Muscle of arm (tissue), 12 donors: ENCODE results near the gene SMCO2. TPM values are rescaled to one million over a fixed set of nuclear protein-coding genes. Genes with fewer than 3 reads are reported as not detected.
A peak's percentile ranks its signal among the peaks of the same experiment; 100 is the strongest.

Experiments
- DNase-seq: peaks from one replicate; pipeline ENCODE4 v3.0.0-alpha.2; 2013
- polyA plus RNA-seq, 12 donors: library from polyadenylated mRNA; unstranded; fragments of 120-200 nt; gene quantifications; one replicate each; pipeline ENCODE4 v1.2.1, GENCODE V29; 2013; ENCODE audit not compliant: insufficient read length in 12 of 12

SMCO2 gene
- polyA plus RNA-seq, 12 donors: 0.84 TPM; not detected in 11

- no peak for DNase-seq
Observed at GRCh38 chr12:27499377-27499776, 52.8 kb downstream of the SMCO2 start.

DNA sequence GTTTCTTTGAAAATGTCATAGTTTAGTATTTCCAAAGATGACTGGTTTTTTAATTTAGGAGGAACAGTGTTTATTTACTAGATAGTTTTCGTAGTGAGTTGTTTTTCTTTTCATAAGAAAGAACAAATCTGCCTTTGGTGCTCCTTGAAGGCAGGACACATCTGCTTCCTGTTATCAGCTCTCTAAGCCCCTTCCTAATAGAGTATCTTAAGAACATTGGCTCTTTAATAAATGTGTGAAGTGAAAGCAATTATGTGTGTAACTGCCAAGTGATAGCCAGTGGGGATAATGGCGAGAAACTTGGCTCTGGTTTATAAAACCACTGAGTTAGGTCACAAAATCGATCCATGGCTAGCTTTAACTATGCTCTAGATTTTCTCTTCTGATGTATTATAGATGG is 54.0 kb downstream of the SMCO2 start:
- DNase-seq: no peak

GRCh38 chr12:27502021-27502435 is 55.5 kb downstream of the SMCO2 start:
- DNase-seq: no peak

- no peak for DNase-seq
Observed at GRCh38 chr12:27504507-27504906, 58.0 kb downstream of the SMCO2 start.

GRCh38 chr12:27505109-27505508 is 58.6 kb downstream of the SMCO2 start:
- no peak for DNase-seq

- no peak for DNase-seq
Observed at GRCh38 chr12:27505761-27506160, 59.2 kb downstream of the SMCO2 start.

DNA sequence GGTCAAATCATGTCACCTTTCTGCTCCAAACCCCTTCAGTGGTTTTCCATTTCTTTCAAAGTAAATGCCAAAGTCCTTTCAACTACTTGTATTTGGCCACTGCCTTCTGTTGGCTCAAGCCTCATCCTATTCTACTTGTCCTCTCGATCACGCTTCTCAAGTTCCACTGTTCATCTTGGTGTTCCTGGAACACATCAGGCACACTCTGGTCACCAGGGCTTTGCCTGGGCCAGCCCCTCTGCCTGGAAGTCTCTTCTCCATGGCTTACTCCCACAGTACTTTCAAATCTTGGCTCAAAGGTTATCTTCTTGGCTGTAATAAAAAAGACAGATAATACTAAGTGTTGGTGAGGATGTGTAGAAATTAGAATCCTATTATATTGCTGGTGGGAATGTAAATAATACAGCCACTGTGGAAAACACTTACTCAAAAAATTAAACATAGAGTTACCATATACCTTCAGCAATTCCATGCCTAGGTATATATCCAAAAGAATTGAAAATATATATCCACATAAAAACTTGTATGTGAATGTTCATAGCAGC is 60.2 kb downstream of the SMCO2 start:
- no peak for DNase-seq

DNA sequence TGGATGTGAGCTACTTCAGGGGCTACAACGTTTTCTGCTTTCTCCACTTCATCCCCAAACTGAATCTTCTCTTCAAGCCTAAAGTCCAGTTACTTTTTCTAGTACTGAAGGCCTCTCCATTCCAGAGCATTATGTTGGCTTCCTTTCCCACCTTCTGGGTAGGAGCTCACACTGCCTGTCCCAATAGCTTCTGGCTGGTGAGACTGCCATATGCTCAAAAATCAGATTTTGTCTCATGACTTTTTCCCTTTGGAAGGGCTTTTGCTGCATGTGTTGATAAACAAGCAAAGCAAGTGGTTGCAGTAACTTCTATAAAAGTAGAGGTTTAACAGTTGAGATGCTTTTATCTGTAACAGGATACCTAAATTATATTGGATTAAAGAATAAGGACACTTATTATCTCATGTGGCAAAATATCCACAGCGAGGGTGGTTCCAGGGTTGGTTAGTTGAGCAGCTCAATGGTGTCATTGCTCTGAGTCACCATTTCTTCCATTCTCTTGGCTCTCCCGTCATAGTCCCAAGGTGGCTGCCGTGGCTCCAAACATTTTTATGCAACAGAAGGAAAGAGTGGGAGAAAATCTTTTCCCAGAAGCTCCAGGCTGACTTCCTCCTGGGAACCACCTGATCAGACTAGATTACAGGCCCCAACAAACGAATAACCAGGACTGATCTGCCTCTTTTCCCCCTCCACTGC is 62.3 kb downstream of the SMCO2 start:
- no peak for DNase-seq

- peak; percentile 52 for DNase-seq
Observed at GRCh38 chr12:27511031-27511722, 64.6 kb downstream of the SMCO2 start.

DNA sequence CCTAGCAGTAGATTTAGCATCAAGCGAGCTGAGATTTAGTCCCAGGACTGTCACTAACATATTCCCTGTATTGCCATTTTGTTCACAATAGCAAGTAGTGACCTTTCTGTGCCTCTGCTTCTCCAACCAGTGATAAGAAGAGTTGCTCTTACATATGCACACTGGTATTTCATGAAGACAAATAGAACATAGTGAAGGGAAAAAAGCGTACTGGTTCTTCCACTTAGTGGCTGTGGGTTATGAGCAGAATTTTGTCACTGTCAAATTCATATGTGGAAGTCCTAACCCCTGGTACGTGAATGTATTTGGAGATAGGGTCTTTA is 65.1 kb downstream of the SMCO2 start:
- no peak for DNase-seq

GRCh38 chr12:27513155-27513824 is 66.8 kb downstream of the SMCO2 start:
- no peak for DNase-seq

DNA sequence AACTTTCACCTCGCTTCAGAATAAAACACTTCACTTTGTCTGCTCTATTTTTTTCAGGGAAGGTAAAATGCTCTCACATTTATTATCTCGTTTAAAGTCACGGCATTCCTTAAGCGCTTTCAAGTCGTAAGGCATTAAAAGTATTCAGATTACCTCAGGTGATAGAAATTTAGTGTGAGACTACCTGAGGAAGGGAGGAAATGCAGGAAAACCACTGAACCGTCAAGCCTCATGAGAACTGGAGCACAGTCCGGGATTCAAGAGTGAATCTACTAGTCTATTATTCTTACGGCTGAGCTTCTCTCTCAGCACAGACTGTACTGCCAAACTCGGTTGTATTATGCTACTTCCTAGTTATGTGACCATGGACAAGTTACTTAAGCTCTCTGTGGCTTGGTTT is 69.1 kb downstream of the SMCO2 start:
- DNase-seq: no peak

- no peak for DNase-seq
Observed at GRCh38 chr12:27516625-27517024, 70.1 kb downstream of the SMCO2 start.

GRCh38 chr12:27517546-27517945 is 71.0 kb downstream of the SMCO2 start:
- no peak for DNase-seq

DNA sequence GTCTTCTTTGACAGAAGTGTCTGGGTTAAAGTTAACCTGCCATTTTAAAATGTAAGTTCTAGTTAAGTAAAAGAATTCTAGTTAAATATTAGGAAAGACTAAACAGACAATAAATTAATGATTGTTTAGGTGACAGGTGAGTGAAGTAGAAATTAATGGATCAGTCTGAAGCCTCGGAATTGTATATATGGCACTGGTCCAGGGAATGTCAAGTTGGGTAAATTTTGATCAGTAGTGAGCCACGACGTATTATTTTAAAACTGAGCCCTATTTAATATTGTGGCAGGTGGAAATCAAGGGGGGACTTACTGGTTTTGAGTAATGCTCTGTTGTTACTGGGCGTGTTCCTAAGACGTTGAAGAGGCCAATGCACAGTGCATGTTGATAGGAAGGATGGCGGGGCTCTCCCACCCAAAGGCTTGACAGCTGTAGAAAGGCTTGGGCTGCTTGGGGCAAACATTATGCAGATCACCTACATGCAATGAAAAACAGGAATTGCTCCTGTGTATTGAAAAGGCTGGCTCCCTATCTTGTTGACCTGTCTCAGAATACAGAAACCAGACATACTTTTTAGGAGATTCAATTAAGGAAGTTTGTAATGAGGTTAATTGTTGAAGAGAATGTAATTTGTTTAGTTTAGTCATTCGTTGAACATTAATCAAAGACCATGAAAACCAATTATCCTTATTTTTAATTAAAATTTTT is 71.6 kb downstream of the SMCO2 start:
- DNase-seq: no peak

DNA sequence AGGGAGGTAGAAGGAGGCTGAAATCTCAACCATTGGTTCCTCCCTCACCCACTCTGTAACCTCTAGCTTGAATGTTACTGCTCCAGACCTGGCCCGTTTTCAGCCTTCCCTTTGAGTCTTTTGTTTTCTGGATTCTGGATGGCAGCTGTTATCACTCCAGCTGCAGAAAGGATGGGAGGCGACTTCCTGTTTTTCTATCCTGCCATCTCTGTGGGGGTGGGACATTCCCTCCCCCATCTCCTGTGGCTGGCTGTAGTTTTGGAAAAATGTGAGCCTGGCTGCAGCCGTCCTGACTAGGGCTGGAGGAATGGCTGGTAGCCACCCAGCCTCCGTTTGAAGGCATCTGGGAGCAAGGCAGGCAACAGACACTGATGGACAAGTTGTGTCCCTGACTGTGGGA is 74.5 kb downstream of the SMCO2 start:
- no peak for DNase-seq

- DNase-seq: no peak
Observed at GRCh38 chr12:27521981-27522380, 75.4 kb downstream of the SMCO2 start.

- DNase-seq: no peak
Observed at GRCh38 chr12:27523305-27523641, 76.7 kb downstream of the SMCO2 start.

- peak; percentile 99 for DNase-seq
Observed at GRCh38 chr12:27523642-27524493, 77.3 kb downstream of the SMCO2 start, which contains the start of gene PPFIBP1. Gene PPFIBP1, plus strand, starts transcription at chr12:27524206. Its CDS starts 109,191 bp downstream, at chr12:27633397.

DNA sequence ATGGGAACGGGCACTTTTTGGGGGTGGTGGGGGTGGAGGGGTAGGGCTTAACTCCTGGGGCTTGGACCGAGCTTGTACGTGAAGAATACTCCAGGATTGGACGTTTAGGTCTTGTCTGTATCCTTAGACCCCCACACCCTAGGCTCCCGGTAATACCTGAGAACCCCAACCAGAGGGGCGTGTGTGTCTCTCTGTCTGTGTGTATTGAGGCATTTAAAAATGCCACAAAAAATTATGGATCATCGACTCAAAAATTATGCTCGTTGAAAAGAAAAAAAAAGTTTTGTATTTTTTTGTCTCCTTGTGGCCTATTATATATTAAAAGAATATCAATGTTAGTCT is 77.9 kb downstream of the SMCO2 start:
- DNase-seq: no peak
